Islet precursor cell (in vitro differentiated cells): Measurements from ENCODE around the gene CFAP107.
A peak's percentile ranks its signal among the peaks of the same experiment; 100 is the strongest.

Experiments
- DNase-seq: peaks from one replicate; pipeline ENCODE4 v3.0.0-alpha.2; 2018

The CFAP107 gene

GRCh38 chr1:12745126-12745991 is 641 bp upstream of the CFAP107 start:
- DNase-seq, result no peak

GRCh38 chr1:12748778-12749355 is 2.9 kb downstream of the CFAP107 start:
- DNase-seq, result no peak

GRCh38 chr1:12754738-12755137 is 8.7 kb downstream of the CFAP107 start:
- DNase-seq, result no peak

GRCh38 chr1:12756273-12756672 is 10.3 kb downstream of the CFAP107 start:
- DNase-seq, result no peak

- no peak for DNase-seq
Measured at GRCh38 chr1:12756768-12757413, 10.9 kb downstream of the CFAP107 start.

GRCh38 chr1:12757836-12758235 is 11.8 kb downstream of the CFAP107 start:
- no peak for DNase-seq

GRCh38 chr1:12760256-12760795 is 14.3 kb downstream of the CFAP107 start:
- peak; percentile 57 for DNase-seq

- DNase-seq, result peak; percentile 34
Measured at GRCh38 chr1:12761781-12762180, 15.8 kb downstream of the CFAP107 start.

- no peak for DNase-seq
Measured at GRCh38 chr1:12762766-12763165, 16.8 kb downstream of the CFAP107 start.

- no peak for DNase-seq
Measured at GRCh38 chr1:12763479-12763878, 17.5 kb downstream of the CFAP107 start.

GRCh38 chr1:12764016-12764415 is 18.0 kb downstream of the CFAP107 start:
- no peak for DNase-seq

GRCh38 chr1:12769031-12769430 is 23.0 kb downstream of the CFAP107 start:
- no peak for DNase-seq

- no peak for DNase-seq
Measured at GRCh38 chr1:12769976-12770505, 24.0 kb downstream of the CFAP107 start.

GRCh38 chr1:12770620-12771019 is 24.6 kb downstream of the CFAP107 start:
- DNase-seq, result no peak

GRCh38 chr1:12771186-12771585 is 25.2 kb downstream of the CFAP107 start:
- DNase-seq, result no peak

GRCh38 chr1:12772520-12772919 is 26.5 kb downstream of the CFAP107 start:
- DNase-seq, result no peak

- no peak for DNase-seq
Measured at GRCh38 chr1:12773438-12773837, 27.4 kb downstream of the CFAP107 start, which contains the start of gene PRAMEF12. Gene PRAMEF12, plus strand, starts transcription at chr1:12773738. Its CDS starts 1,130 bp downstream, at chr1:12774868.

- DNase-seq, result no peak
Measured at GRCh38 chr1:12774801-12775345, 28.9 kb downstream of the CFAP107 start.

GRCh38 chr1:12775443-12775842 is 29.4 kb downstream of the CFAP107 start:
- no peak for DNase-seq

- peak; percentile 37 for DNase-seq
Measured at GRCh38 chr1:12776801-12777557, 31.0 kb downstream of the CFAP107 start.

GRCh38 chr1:12778061-12778460 is 32.1 kb downstream of the CFAP107 start:
- DNase-seq, result no peak

- DNase-seq, result no peak
Measured at GRCh38 chr1:12778907-12779306, 32.9 kb downstream of the CFAP107 start.
